PC-3 (cell line): ENCODE measurements around the gene SMAD3. TPM values are rescaled to one million over a fixed set of nuclear protein-coding genes. Genes with fewer than 3 reads are reported as not detected.

Source experiments
- ATAC-seq: fragments of 200-7000 bp; cut with Tn5 transposase; 2 replicates; pipeline ENCODE4 v1.9.1; 2020; ENCODE audit warnings: mild to moderate bottlenecking, moderate library complexity
- BruUV-seq: library from RNA; stranded (reverse); fragments of 400-500 nt; replicated peaks from 2 replicates; lab custom pipeline; 2021; lab: Mats Ljungman, UMichigan
- CTCF ChIA-PET: fragments of 300-600 bp; sonication (Branson Sonifier 250); formaldehyde crosslinking; loops from one replicate; lab custom pipeline; 2022; ENCODE audit warnings: antibody characterized with exemption; lab: Charles Lee
- POLR2A ChIA-PET: fragments of 300-600 bp; sonication (Branson Sonifier 250); formaldehyde crosslinking; loops from one replicate; lab custom pipeline; 2022; ENCODE audit warnings: antibody characterized with exemption; ENCODE audit not compliant: unreplicated experiment; lab: Charles Lee
- DNase-seq: peaks from one replicate; pipeline ENCODE4 v3.0.0-alpha.2; 2015
- H2AFZ ChIP-seq: fragments of 300-600 bp; sonication (generic); 2 replicates; pipeline ENCODE4 v1.6.0; 2016; ENCODE audit warnings: antibody characterized with exemption, low read length
- H3F3A ChIP-seq: fragments of 300-600 bp; sonication (generic); one replicate; pipeline ENCODE4 v1.6.0; 2017; ENCODE audit warnings: antibody characterized with exemption, low read length, control low read depth, mild to moderate bottlenecking; ENCODE audit not compliant: unreplicated experiment
- H3K27ac ChIP-seq: fragments of 300-600 bp; sonication (generic); 2 replicates; pipeline ENCODE4 v1.5.1; 2016; ENCODE audit warnings: mild to moderate bottlenecking, low read length
- H3K27me3 ChIP-seq: fragments of 300-600 bp; sonication (generic); 2 replicates; pipeline ENCODE4 v1.6.1; 2016; ENCODE audit warnings: low read length, mixed read lengths
- H3K36me3 ChIP-seq: fragments of 300-600 bp; sonication (generic); 2 replicates; pipeline ENCODE4 v1.6.1; 2016; ENCODE audit warnings: low read depth, mixed run types, low read length, mixed read lengths
- H3K4me1 ChIP-seq: fragments of 300-600 bp; sonication (generic); 2 replicates; pipeline ENCODE4 v1.5.1; 2016; ENCODE audit warnings: low read length; ENCODE audit not compliant: insufficient read depth
- H3K4me2 ChIP-seq: fragments of 300-600 bp; sonication (generic); 2 replicates; pipeline ENCODE4 v1.6.0; 2016; ENCODE audit warnings: low read length
- H3K4me3 ChIP-seq: fragments of 300-600 bp; sonication (generic); 2 replicates; pipeline ENCODE4 v1.5.1; 2016; ENCODE audit warnings: mild to moderate bottlenecking, low read length, mixed read lengths
- H3K79me2 ChIP-seq: fragments of 300-600 bp; sonication (generic); 2 replicates; pipeline ENCODE4 v1.6.1; 2017; ENCODE audit warnings: low read length, mixed read lengths
- H3K9ac ChIP-seq: fragments of 300-600 bp; sonication (generic); 2 replicates; pipeline ENCODE4 v1.6.0; 2016; ENCODE audit warnings: mild to moderate bottlenecking, low read length
- H3K9me2 ChIP-seq: fragments of 300-600 bp; sonication (generic); replicated peaks from 2 replicates; pipeline ENCODE4 v1.6.1; 2016; ENCODE audit warnings: mixed run types, low read length, mixed read lengths
- H3K9me3 ChIP-seq: fragments of 300-600 bp; sonication (generic); 2 replicates; pipeline ENCODE4 v1.6.1; 2016; ENCODE audit warnings: low read length, mixed read lengths
- H4K20me1 ChIP-seq: fragments of 300-600 bp; sonication (generic); 2 replicates; pipeline ENCODE4 v1.6.1; 2016; ENCODE audit warnings: low read length, mixed read lengths
- EZH2 ChIP-seq: fragments of 300-600 bp; sonication (generic); IDR thresholded peaks from one replicate; pipeline ENCODE4 v1.6.1; 2017; ENCODE audit warnings: antibody characterized with exemption, mild to moderate bottlenecking, low read length; ENCODE audit not compliant: unreplicated experiment
- EZH2phosphoT487 ChIP-seq: fragments of 300-600 bp; sonication (generic); IDR thresholded peaks from 2 replicates; pipeline ENCODE4 v1.6.1; 2018; ENCODE audit warnings: mild to moderate bottlenecking, antibody characterized with exemption, low read length, borderline replicate concordance
- intact Hi-C: fragments of 100-400 bp; cut with micrococcal nuclease; formaldehyde crosslinking; loops from 2 replicates; pipeline ENCODE4 v1.9.0; 2023
- total RNA-seq: library from RNA; depleted of rRNA; stranded (reverse); fragments of >200 nt; gene quantifications from 2 replicates; pipeline ENCODE4 v1.2.3, GENCODE V29; 2014
- TF ChIP-seq, protein P1 (sequence below): fragments of 300-600 bp; sonication (generic); conservative IDR thresholded peaks from 2 replicates; pipeline ENCODE4 v1.5.1; 2017; ENCODE audit warnings: antibody characterized with exemption, low read depth, mild to moderate bottlenecking, low read length

SMAD3 gene
- total RNA-seq, 1 experiment from 2014 or later, result 75.6 TPM

DNA sequence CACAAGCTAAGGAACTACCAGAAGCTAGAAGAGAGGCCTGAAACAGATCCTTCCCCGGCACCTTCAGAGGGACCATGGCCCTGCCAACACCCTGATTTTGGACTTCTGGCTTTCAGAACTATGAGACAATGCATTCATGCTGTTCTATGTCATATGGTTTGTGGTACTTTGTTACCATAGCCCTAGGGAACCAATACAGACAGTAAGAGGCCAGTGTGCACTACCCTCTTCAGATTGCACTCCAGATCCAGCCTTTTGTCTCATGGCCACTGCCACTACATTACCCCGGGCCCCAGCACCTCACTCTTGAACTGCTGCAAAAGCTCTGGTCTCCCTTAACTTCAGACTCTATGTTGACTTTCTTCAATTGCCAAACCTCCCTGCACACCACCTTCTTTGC lies 165.1 kb downstream of the SMAD3 start:
- Histone ChIP-seq H3K4me2 (no peak overlapping the region), H3K9ac (no peak overlapping the region), H3K4me1 (peaks cover 6% of the 10 kb centered on the region; the same call in 1 of the 2 replicates), H3K27me3 (no peaks in the 10 kb centered on the region), H3K9me2 (no peaks in the 10 kb centered on the region), H4K20me1 (no peaks in the 10 kb centered on the region), H2AFZ (no peak overlapping the region), H3K4me3 (no peak overlapping the region), H3K27ac (no peak overlapping the region), H3K9me3 (no peaks in the 10 kb centered on the region), H3K79me2 (no peaks in the 10 kb centered on the region), H3K36me3 (peaks cover 30% of the 10 kb centered on the region), H3F3A (peaks cover 2% of the 10 kb centered on the region)
- intact Hi-C loops, result no loop called here
- ATAC-seq (no peak), DNase-seq (no peak)
- no TSS peak for BruUV-seq
- POLR2A ChIA-PET, result no interaction called here
- TF ChIP-seq EZH2 (no peak), EZH2phosphoT487 (no peak)
- TF ChIP-seq, protein P1, sequence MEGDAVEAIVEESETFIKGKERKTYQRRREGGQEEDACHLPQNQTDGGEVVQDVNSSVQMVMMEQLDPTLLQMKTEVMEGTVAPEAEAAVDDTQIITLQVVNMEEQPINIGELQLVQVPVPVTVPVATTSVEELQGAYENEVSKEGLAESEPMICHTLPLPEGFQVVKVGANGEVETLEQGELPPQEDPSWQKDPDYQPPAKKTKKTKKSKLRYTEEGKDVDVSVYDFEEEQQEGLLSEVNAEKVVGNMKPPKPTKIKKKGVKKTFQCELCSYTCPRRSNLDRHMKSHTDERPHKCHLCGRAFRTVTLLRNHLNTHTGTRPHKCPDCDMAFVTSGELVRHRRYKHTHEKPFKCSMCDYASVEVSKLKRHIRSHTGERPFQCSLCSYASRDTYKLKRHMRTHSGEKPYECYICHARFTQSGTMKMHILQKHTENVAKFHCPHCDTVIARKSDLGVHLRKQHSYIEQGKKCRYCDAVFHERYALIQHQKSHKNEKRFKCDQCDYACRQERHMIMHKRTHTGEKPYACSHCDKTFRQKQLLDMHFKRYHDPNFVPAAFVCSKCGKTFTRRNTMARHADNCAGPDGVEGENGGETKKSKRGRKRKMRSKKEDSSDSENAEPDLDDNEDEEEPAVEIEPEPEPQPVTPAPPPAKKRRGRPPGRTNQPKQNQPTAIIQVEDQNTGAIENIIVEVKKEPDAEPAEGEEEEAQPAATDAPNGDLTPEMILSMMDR, result no peak
- CTCF ChIA-PET, result no interaction called here

DNA sequence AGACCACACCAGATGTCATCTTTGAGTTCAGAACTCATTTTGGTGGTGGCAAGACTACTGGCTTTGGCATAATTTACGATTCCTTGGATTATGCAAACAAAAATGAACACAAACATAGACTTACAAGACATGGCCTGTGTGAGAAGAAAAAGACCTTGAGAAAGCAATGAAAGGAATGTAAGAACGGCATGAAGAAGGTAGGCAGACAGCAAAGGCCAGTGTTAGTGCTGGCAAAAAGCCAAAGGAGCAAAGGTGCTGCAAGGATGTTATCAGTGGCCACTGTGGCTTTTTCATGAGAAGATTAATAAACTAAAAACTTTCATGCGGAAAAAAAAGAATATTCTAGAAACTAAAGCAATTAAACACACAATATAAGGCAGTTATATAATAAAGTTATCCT lies 167.2 kb downstream of the SMAD3 start:
- H3K36me3 ChIP-seq, result peaks cover 32% of the 10 kb centered on the region; the same call in 1 of the 2 replicates
- CTCF ChIA-PET, result no interaction called here

More for the DNA sequence above, 167.2 kb downstream of the SMAD3 start:
- Histone ChIP-seq H3K27me3 (no peaks in the 10 kb centered on the region), H2AFZ (no peak overlapping the region), H3K4me1 (no peaks in the 10 kb centered on the region), H3K79me2 (peaks cover 11% of the 10 kb centered on the region), H3K9me2 (no peaks in the 10 kb centered on the region), H3K27ac (no peak overlapping the region), H3K4me3 (no peak overlapping the region), H3K9me3 (no peaks in the 10 kb centered on the region), H4K20me1 (no peaks in the 10 kb centered on the region), H3K9ac (no peak overlapping the region), H3F3A (no peaks in the 10 kb centered on the region), H3K4me2 (no peak overlapping the region)
- ATAC-seq, result no peak
- no peak for TF ChIP-seq EZH2phosphoT487
- TF ChIP-seq EZH2, result no peak
- TF ChIP-seq, protein P1, result no peak
- BruUV-seq, result no TSS peak
- intact Hi-C loops, result no loop called here
- DNase-seq, result no peak
- POLR2A ChIA-PET, result no interaction called here
